ENCODE results near the gene SCN3A.

SCN3A gene

DNA sequence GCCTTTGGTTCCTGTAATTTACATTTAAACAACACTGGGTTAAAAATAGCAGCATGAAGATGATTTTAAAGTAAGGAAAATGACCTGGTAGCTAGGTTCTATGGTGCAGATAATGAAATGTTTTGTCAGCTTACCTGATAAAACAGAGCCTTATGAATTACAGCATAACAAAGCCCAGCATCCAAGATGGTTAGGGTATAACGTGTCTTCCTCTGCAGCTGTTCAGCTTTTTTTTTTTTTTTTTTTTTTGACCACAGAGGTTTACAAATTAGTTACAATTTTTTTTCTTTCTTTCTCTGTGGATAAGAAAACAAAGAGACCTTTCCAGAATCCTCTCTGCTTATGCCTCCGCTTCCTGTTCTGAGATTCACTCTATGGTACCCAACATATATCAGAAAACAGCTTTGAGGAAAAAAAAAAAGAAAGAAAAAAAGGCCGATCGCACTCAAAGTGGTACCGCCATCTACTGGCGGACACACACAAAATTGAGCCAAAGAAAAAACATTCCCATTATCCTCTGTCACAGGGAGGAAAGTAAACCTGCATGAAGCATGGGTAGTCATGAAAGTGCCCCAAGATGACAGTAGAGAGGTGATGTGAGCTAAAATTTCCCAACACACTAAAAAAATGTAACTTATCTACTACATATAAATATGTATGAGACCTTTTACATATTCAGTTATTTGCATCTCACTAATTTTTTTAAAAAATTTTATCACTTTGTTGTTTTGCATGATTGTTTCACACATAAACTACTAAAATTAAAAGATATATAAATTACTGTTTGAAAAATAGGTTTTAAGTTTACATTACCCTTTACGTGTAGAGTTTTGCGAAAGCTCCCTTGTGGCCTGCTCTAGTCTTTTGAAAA, at the start of gene SCN3A:
SCN3A (minus strand) TSS at position 362 of the 871 bp plus-strand sequence. CDS start 27,656 bp downstream, outside the sequence.
- no peak for DNase-seq (ENCODE audit: low read depth in 1 of 2, low spot score in 1 of 2)

DNA sequence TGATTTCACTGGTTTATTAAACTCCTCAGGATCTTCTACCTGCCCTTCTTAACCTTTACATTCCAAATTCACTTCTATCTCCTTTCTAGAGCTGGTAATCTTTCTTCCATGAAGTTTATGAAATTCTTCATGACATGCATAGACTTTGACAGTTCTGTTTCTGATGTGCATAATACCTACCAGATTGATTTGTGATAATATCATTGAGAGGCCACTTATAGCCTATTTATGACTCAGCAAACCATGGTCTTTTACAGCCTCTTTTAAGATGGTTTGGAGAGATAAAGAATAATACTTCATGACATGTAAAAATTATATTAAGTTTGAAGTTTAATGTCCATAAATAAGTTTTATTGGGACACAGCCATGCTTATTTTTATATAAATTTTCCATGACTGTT, 49.3 kb upstream of the SCN3A start:
- DNase-seq (ENCODE audit: low read depth in 1 of 2, low spot score in 1 of 2): no peak

DNA sequence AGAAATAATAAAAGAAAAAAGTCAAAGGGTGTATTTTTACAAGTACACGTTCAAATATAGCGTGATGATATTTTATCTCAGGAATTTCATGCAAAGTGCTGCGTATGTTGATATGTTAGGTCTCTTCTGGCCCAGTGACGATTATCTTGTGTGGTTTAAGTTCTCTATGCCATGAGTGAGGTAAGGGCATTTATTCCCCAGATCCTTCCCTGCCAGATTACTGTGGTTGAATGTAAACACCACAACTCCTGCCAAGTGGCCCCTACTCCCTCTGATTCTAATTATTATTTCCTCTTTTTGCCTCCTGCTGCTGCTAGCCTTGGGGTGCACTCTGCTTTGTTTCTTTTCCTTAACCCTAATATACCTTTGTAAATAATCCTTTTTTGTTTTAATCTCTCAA, 47.5 kb upstream of the SCN3A start:
- no peak for DNase-seq (ENCODE audit: low read depth in 1 of 2, low spot score in 1 of 2)

DNA sequence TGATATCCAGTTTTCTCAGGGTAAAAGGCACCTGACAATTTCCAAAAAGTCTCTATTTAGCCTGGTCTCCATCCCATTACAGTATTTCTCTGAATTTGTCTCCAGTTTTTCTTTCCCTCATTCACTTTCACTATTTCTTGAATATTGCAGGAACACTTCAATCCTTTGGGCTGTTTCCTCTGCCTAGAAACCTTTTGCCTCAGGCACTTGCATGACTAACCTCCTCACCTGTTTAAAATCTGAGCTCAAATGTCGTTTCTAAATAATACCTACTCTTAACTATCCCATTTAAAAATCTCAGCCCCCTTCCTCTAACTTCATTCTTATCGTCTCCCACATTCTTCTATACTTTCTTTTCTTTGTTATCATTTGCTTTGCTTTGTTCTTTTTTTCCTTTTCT, 44.4 kb upstream of the SCN3A start:
- no peak for DNase-seq (ENCODE audit: low read depth in 1 of 2, low spot score in 1 of 2)

DNA sequence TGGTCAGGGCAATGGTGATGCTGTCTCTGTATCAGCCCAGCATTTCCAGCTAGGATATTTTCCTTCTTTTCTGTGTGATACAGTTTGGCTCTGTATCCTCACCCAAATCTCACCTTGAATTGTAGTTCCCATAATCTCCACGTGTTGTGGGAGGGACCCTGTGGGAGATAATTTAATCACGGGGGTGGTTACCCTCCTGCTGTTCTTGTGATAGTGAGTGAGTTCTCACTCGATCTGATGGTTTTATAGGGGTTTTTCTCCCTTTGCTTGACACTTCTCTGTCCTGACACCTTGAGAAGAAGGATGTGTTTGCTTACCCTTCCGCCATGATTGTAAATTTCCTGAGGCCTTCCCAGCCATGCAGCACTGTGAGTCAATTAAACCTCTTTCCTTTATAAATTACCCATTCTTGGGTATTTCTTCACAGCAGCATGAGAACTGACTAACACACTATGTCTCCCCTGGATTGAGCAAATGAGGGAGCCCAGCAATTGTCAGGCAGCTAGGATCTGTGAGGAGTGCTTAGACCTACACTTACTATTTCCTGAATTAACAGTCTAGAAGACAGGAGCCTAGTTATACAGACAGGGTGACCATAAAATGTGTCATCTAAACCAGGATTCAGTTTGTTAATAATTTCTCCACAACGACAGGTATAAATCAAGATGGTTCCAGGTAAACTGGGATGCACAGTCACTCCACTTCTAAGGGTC, 41.4 kb upstream of the SCN3A start:
- DNase-seq (ENCODE audit: low read depth in 1 of 2, low spot score in 1 of 2): no peak

DNA sequence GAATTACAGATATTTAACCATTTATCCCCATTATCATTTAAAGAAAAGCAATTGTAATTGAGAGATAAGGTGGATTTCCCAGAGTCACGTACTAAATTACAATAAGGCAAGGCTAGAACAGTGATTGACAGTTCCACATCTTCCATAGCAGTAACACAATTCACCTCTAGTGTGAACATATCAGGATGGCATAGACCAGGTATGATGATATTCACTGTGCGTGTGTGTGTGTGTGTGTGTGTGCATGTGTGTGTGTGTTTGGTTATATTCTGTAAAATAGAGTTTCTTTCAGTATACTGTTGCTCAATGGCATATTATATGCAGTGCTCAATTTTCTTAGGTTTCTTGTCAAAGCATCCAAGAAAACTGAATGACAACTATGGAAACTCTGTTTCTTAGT, 37.1 kb upstream of the SCN3A start:
- DNase-seq (ENCODE audit: low read depth in 1 of 2, low spot score in 1 of 2): no peak

DNA sequence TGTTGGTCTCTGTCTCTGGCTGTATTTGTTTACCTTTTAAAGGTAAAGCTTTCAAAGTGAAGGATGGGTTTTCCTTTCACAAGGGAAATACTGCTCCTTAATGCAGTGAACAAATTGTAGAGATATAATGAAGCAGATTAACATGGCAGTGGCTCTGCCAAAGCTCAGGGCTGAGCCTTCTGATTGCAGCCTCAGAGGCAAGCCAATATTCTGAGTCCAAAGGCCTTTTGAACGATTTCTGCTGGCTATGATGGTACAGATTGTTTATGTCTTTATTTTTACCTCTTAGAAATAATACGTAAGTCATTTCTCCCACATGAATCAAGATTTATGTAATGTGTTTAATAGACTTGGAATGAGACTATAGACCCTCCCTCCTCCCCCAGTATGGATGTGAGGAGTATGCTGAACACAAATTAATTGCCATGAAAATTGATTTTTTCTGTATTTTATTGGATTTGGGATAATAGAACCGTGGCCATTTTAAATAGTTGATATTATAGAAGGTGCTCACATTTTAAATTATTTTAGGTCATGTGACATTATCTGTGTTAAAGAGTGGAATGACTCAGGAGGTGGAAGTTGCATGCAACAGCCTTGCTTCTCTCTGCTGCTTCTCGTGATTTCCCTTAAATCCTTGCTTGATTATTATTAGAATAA, 36.1 kb upstream of the SCN3A start:
- no peak for DNase-seq (ENCODE audit: low read depth in 1 of 2, low spot score in 1 of 2)

DNA sequence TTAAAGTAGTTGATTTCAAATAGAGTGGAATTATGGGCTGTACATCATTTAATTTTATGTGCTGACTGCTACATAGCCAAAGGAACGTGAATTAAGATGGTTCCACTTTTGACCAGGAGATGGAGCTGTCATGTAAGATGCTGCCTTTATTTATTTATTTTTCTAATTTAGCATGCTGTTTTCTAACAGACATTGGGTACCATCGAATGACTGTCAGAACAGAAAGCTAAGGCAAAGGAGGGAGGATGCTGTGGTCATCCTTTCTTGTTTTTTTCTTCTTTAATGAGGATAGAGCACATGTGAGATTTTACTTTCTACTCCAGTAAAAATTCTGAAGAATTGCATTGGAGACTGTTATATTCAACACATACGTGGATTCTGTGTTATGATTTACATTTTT, 35.4 kb upstream of the SCN3A start, which contains the start of gene SCN2A:
SCN2A (plus strand) TSS at position 185 of the 400 bp plus-strand sequence. CDS start 56,410 bp downstream, outside the sequence.
- no peak for DNase-seq (ENCODE audit: low read depth in 1 of 2, low spot score in 1 of 2)

DNA sequence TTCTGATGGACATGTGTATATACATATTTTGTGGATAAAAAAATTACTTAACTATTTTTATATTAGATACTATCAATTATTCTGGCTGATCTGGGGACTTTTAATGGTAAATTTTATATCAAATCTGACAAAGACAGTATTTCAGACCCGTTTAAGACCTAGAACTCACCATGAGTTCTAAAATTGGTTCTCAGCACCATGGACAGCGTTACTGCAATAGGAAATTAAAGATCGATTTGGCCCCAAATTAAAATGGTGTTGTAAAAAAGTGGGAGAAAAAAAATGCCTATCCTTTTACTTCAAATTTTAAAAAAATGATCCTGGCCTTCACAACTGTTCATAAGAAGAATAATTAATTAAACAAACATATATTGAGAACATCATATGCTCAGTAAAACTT, 34.4 kb upstream of the SCN3A start:
- DNase-seq (ENCODE audit: low read depth in 1 of 2, low spot score in 1 of 2): no peak

DNA sequence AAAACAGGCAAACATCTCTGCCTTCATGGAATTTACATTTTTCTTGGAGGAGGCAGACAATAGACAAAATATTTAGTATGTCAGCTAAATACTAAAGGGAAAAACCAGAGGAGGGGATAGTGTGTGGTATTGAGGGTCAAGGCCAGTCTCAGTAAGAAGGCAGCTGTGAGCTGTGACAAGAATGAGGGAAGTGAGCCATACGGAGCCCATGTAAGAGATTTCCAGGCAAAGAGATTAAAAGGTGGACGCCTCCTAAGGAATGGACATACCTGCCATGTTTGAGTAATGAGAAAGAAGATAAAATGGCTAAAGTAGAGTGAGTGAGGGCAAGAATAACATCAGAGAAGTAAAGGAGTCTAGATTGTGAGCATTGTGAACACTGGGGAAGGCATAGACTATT, 33.2 kb upstream of the SCN3A start:
- DNase-seq (ENCODE audit: low read depth in 1 of 2, low spot score in 1 of 2): no peak

DNA sequence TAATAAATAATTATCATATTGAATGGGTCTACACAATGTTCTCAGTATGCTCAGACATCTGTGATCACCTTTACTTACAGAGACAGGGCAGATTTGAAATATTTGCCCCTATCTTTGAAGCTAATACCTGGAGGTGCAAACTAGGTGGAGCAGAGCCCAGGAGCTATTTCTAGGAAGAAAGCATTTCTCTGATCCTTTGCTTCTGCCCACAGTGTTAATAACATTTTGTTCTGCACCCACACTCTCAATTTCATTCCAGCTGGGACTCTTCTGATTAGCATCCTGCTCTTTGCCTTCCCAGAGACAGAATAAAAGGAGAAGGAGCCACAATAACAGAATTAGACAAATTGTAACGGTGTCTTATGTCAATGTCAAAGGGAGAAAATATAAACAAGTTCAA, 23.7 kb upstream of the SCN3A start:
- DNase-seq (ENCODE audit: low read depth in 1 of 2, low spot score in 1 of 2): no peak

DNA sequence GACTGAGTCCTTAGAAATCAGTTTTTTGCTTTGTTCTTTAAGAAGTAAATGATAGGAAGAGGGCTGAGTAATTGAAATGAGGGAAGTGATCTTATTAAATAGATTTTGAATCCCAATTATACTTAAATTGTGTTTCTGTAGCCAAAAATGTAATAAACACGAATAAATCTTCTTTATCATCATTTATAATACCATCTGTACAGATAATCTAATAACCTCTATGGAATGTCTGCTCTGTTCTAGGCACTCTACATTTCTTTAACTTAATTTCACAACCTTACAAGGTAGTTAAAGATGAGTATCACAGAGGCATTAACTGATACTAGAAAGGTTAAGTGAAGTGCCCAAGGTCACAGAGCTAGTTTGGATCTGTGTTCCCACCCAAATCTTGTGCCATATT, 21.1 kb upstream of the SCN3A start:
- DNase-seq (ENCODE audit: low read depth in 1 of 2, low spot score in 1 of 2): no peak

DNA sequence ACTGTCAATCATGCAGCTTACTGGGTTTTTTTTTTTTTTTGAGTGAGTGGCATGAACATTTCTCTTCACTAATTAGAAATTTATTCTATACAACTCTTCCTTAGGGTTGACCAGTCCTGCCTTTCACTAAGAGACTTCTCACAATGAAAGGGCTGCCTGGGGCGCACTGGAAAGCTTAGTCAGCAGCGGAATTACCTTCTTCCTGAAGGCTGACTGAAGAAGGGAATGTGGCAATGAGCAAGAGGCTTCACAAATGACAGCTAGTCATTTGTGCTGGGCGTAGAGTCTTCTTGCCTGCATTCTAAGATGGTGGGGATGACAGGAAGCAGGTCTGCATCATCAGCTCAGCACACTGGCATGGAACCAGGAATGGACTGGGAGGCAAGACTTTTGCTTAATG, 15.6 kb upstream of the SCN3A start:
- DNase-seq (ENCODE audit: low read depth in 1 of 2, low spot score in 1 of 2): no peak

DNA sequence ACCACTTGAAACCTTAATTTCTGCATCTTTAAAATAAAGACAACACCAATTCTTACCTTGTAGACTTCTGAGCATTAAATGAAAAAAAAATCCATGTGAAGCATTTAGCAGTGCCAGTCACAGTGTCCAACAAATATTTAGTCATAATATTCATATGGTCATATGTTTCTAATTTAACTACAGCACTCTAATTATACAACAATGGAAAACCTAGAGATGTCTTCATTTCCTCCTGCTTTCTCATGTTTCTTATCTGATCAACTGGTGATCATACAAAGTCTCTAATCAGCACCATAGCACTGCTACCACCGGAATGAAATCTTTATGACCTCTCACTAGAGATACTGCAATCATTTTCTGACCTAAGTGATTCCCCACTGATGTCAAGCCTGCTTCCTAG, 10.2 kb upstream of the SCN3A start:
- no peak for DNase-seq (ENCODE audit: low read depth in 1 of 2, low spot score in 1 of 2)

DNA sequence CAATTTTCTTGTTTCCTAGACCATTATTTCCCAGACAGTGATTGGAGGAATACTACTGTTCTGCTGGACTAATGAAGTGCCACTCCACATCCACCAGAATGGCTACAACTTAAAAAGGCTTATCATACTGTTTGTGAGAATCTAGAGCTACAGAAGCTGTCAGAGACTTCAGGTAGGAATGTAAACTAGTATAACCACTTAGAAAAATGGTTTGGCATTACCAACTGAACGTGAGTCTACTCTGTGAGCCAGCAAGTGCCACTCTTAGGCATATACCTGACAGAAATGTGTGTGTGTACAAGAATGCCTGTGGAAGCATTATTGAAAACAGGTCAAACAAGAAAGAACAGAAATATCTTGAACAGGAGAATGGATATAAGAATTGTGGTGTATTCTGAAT, 4.2 kb upstream of the SCN3A start:
- no peak for DNase-seq (ENCODE audit: low read depth in 1 of 2, low spot score in 1 of 2)

DNA sequence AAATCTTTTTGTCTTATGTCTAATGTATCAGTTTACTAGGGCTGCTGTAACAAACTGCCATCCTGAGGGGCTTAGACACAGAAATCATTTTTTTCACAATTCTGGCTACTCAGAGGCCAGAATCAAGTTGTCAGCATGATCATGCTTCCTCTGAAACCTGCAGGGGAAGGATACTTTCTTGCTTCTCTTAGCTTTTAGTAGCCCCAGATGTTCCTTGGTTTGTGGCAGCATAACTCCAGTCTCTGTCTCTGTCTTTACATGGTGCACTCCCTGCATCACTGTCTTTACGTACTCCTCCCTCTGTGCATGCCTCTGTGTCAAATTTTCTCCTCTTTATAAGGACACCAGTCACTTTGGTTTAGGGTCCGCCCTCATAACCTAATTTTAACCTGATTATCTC, 2.0 kb upstream of the SCN3A start:
- no peak for DNase-seq (ENCODE audit: low read depth in 1 of 2, low spot score in 1 of 2)

DNA sequence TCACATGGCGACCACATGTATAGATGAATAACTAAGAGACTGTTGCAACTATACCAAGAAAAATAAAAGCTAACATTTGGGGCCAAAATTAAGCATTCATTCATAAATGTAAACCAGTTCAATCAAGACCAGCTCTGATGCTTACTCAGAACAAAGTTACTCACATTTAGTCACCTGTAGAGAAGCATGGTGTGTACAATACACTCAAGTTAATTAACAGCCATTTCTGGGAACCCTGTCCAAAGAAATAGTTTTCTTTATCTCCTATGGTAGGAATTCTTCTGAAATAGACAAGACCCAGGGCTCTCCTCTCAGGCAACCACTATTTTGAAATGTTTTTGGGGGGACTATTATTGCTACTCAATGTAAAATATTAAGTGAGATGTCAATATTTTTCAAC, 1.6 kb downstream of the SCN3A start:
- no peak for DNase-seq (ENCODE audit: low read depth in 1 of 2, low spot score in 1 of 2)

DNA sequence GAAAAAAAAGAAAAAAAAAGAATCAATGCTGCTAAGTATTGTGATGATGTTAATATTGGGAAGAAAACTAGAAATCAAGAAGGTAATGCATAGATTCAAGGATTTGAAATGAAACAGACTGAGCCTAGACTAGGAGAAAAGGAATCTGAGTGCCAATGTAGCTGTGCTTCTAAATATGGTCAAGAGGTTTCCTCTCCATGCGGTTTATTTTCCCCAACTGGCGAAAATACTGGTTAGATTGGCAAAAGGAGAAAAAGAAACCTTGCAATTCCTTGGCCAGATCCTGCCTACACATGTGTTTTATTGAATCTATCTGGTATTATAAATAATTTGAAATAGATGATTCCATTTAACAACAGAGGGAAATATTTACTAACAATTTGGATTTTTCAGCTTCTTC, 5.7 kb downstream of the SCN3A start:
- no peak for DNase-seq (ENCODE audit: low read depth in 1 of 2, low spot score in 1 of 2)

DNA sequence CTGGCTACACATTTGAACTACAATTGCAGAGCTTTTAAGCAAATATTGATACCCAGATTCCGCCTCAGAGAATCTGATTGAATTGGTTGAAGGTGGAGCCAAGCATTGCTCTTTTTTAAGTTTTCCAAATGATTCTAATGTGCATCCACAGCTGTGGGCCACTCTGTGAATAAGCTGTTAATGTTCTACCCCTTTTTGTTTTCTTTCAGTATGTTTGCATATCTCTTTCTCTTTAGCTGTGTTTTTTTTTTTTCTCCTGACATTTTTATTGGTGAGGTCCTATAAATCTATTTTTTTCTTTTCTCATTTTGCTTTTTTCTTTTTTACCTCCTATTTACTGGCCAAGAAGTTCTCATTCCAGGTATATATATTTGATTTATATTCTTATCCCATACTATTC, 6.5 kb downstream of the SCN3A start:
- DNase-seq (ENCODE audit: low read depth in 1 of 2, low spot score in 1 of 2): no peak

DNA sequence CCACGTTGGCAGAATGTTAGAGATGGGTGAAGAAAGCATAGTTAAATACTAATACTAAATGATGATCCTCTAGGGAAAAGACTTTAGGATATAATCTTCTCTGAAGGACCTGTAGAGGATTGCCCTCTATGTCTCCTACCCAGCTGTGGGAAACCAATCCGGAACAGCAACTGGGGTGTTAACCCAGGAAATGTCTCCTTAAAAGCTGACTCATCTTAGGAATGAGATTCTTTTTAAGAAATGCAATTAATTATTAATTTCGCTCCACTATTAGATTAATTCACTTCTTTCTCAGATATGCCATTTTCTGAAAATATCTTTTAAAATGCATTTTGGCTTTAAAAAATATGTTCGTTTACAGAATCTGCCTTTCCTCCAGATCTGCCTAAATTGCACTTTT, 7.4 kb downstream of the SCN3A start:
- no peak for DNase-seq (ENCODE audit: low read depth in 1 of 2, low spot score in 1 of 2)

DNA sequence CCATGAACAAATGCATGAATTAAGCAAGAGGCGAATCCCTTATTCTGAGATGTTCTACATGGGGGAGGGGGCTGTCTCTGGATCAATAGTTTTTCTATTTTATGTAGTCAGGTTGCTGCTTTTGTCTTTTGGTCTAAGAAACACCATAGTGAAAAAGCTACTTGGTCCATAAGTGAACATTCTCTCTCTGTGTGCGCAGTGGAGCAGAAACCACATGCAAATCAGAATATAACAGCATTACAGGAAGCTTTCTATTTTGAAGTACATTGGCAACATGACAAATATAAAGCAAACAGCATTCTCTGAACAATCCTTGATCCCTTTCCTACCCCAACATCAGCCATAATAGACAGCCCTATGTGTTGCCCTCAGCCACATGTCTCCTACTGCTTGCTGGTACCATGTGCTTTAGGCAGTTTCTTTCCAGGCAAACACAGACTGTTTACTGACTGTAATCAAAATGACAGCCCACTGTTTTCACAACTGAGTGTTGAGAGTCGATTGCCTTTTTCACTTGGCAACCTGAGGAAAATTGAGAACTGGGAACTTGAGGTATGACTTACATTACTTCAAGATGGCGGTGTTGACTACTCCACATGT, 10.6 kb downstream of the SCN3A start:
- DNase-seq (ENCODE audit: low read depth in 1 of 2, low spot score in 1 of 2): no peak

DNA sequence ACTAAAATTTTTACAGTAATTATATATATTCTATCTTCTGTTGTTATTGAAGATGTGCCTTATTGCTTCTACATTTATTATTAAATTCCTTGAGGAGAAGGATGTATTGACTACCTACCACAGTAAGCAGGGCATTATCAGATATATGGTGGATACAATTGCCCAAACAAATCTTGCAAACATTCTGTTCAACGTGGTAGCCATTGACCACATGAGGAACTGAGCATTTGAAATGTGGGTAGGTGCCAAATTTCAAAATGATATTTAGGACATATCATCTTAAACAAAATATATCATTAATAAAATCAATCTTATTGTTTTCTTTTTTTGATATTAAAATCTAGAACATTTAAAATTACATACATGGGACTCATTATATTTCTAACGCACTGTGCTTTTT, 11.1 kb downstream of the SCN3A start:
- no peak for DNase-seq (ENCODE audit: low read depth in 1 of 2, low spot score in 1 of 2)
